H1 (cell line): ENCODE results near the gene PECR. TPM values are rescaled to one million over a fixed set of nuclear protein-coding genes. Genes with fewer than 3 reads are reported as not detected.

ENCODE experiments used
- CTCF ChIA-PET: fragments of 300-600 bp; sonication (Branson Sonifier 250); formaldehyde crosslinking; loops from one replicate; lab custom pipeline; 2021; ENCODE audit not compliant: partially characterized antibody; lab: Charles Lee
- POLR2A ChIA-PET: fragments of 300-600 bp; sonication (Branson Sonifier 250); formaldehyde crosslinking; loops from one replicate; lab custom pipeline; 2021; ENCODE audit warnings: inconsistent platforms; ENCODE audit not compliant: partially characterized antibody; lab: Charles Lee
- DNase-seq, 2 experiments: peaks; one replicate each; pipeline versions ENCODE4 v3.0.0 to v3.0.0-alpha.2; 2010 to 2022; ENCODE audit warnings: low spot score in 2 of 2, low read depth in 1 of 2, mixed read lengths in 1 of 2
- FAIRE-seq: peaks from 2 replicates; lab custom pipeline; 2011; peaks lifted over from hg19 to GRCh38; lab: Jason Lieb, UNC
- H2AFZ ChIP-seq: 2 replicates; pipeline ENCODE4 v1.8.1; 2012; ENCODE audit warnings: low read length, inconsistent platforms
- H2AK5ac ChIP-seq: 2 replicates; pipeline ENCODE4 v1.6.1; 2013; ENCODE audit warnings: low read depth, low read length
- H2BK120ac ChIP-seq: replicated peaks from 2 replicates; pipeline ENCODE3; 2013; ENCODE audit warnings: low read depth, low read length, inconsistent platforms
- H2BK12ac ChIP-seq: 2 replicates; pipeline ENCODE4 v1.6.1; 2013; ENCODE audit warnings: low read depth, low read length
- H2BK15ac ChIP-seq: 2 replicates; pipeline ENCODE4 v1.6.1; 2013; ENCODE audit warnings: low read length
- H2BK20ac ChIP-seq: 2 replicates; pipeline ENCODE4 v1.6.1; 2013; ENCODE audit warnings: low read length
- H2BK5ac ChIP-seq: 2 replicates; pipeline ENCODE4 v1.6.1; 2013; ENCODE audit warnings: low read depth, low read length
- H3K14ac ChIP-seq: 2 replicates; pipeline ENCODE4 v1.6.1; 2013; ENCODE audit warnings: inconsistent platforms; ENCODE audit not compliant: insufficient read length
- H3K18ac ChIP-seq: 2 replicates; pipeline ENCODE4 v1.6.1; 2013; ENCODE audit warnings: low read length; ENCODE audit errors: extremely low read depth
- H3K23ac ChIP-seq: 2 replicates; pipeline ENCODE4 v1.6.1; 2013; ENCODE audit warnings: inconsistent platforms; ENCODE audit not compliant: insufficient read length
- H3K23me2 ChIP-seq: 2 replicates; pipeline ENCODE4 v1.6.1; 2013; ENCODE audit warnings: low read depth, low read length
- H3K27ac ChIP-seq: 2 replicates; pipeline ENCODE4 v1.6.1; 2011; ENCODE audit warnings: low read depth, low read length, inconsistent platforms
- H3K27me3 ChIP-seq, 4 experiments: replicated peaks in 1 of 4; 1 replicate in 1 of 4; 2 replicates in 3 of 4; pipeline versions ENCODE4 v1.6.1 to v1.8.1; 2011 to 2013; ENCODE audit warnings: low read length in 3 of 4, mild to moderate bottlenecking in 3 of 4, inconsistent platforms in 2 of 4, mixed read lengths in 2 of 4, moderate library complexity in 1 of 4; ENCODE audit not compliant: control insufficient read depth in 3 of 4, insufficient read depth in 3 of 4; ENCODE audit errors: extremely low read depth in 1 of 4
- H3K36me3 ChIP-seq, 4 experiments: 2 replicates each; pipeline versions ENCODE4 v1.6.1 to v1.8.1; 2011 to 2013; ENCODE audit warnings: mild to moderate bottlenecking in 4 of 4, low read length in 3 of 4, moderate library complexity in 2 of 4, control low read depth in 1 of 4, inconsistent platforms in 1 of 4; ENCODE audit not compliant: insufficient read depth in 4 of 4, control insufficient read depth in 2 of 4
- H3K4ac ChIP-seq: replicated peaks from 2 replicates; pipeline ENCODE3; 2013; ENCODE audit warnings: low read length, low read depth, mixed read lengths, inconsistent platforms; ENCODE audit not compliant: insufficient read length
- H3K4me1 ChIP-seq, 4 experiments: replicated peaks in 1 of 4; 1 replicate in 1 of 4; 2 replicates in 3 of 4; pipeline versions ENCODE4 v1.6.1 to v1.8.1; 2011 to 2013; ENCODE audit warnings: low read length in 3 of 4, inconsistent platforms in 2 of 4, mixed read lengths in 1 of 4; ENCODE audit not compliant: insufficient read depth in 4 of 4, control insufficient read depth in 3 of 4
- H3K4me2 ChIP-seq, 2 experiments: 2 replicates each; pipeline versions ENCODE4 v1.6.1 to v1.8.1; 2011 to 2013; ENCODE audit warnings: low read depth in 2 of 2, low read length in 2 of 2, control low read depth in 1 of 2, inconsistent platforms in 1 of 2, mild to moderate bottlenecking in 1 of 2; ENCODE audit not compliant: insufficient read depth in 1 of 2
- H3K4me3 ChIP-seq, 4 experiments: fragments of 200-600, 300-600 bp in 1 of 4; sonication (generic), shearing (Covaris generic), sonication (Bioruptor Twin) in 1 of 4; 2 replicates each; pipeline versions ENCODE4 v1.5.1 to v1.8.1; 2011 to 2016; ENCODE audit warnings: low read length in 4 of 4, low read depth in 3 of 4, control low read depth in 2 of 4, inconsistent platforms in 2 of 4, mild to moderate bottlenecking in 2 of 4, mixed read lengths in 1 of 4, moderate library complexity in 1 of 4; ENCODE audit not compliant: insufficient read depth in 2 of 4; ENCODE audit errors: extremely low read depth in 1 of 4
- H3K56ac ChIP-seq: replicated peaks from 2 replicates; pipeline ENCODE3; 2013; ENCODE audit warnings: low read depth, mild to moderate bottlenecking, mixed read lengths, low read length, inconsistent platforms; ENCODE audit not compliant: insufficient read length
- H3K79me1 ChIP-seq: 2 replicates; pipeline ENCODE4 v1.6.1; 2013; ENCODE audit warnings: low read depth, low read length, control low read depth
- H3K79me2 ChIP-seq, 2 experiments: 2 replicates each; pipeline versions ENCODE4 v1.6.1 to v1.8.1; 2012 to 2013; ENCODE audit warnings: low read length in 2 of 2, mild to moderate bottlenecking in 2 of 2, inconsistent platforms in 1 of 2; ENCODE audit not compliant: insufficient read depth in 2 of 2, control insufficient read depth in 1 of 2
- H3K9ac ChIP-seq, 4 experiments: replicated peaks in 1 of 4; 1 replicate in 1 of 4; 2 replicates in 3 of 4; pipeline versions ENCODE4 v1.6.1 to v1.8.1; 2011 to 2013; ENCODE audit warnings: low read depth in 3 of 4, low read length in 3 of 4, control low read depth in 2 of 4, mild to moderate bottlenecking in 2 of 4, moderate library complexity in 2 of 4, inconsistent platforms in 1 of 4; ENCODE audit errors: extremely low read depth in 1 of 4
- H3K9me3 ChIP-seq, 2 experiments: 2 replicates each; pipeline versions ENCODE4 v1.6.1 to v1.8.1; 2012 to 2013; ENCODE audit warnings: mild to moderate bottlenecking in 2 of 2, moderate library complexity in 2 of 2, control low read depth in 1 of 2, inconsistent platforms in 1 of 2, low read depth in 1 of 2, low read length in 1 of 2, mixed read lengths in 1 of 2; ENCODE audit not compliant: insufficient read depth in 2 of 2
- H4K20me1 ChIP-seq, 2 experiments: replicated peaks in 1 of 2; 2 replicates each; pipeline versions ENCODE3 to v1.8.1; 2011 to 2013; ENCODE audit warnings: inconsistent platforms in 2 of 2, low read length in 2 of 2, mild to moderate bottlenecking in 1 of 2; ENCODE audit not compliant: insufficient read depth in 2 of 2, control insufficient read depth in 1 of 2
- H4K5ac ChIP-seq: 2 replicates; pipeline ENCODE4 v1.6.1; 2013; ENCODE audit warnings: low read length, low read depth, mixed read lengths, inconsistent platforms; ENCODE audit not compliant: insufficient read length
- H4K8ac ChIP-seq: 2 replicates; pipeline ENCODE4 v1.8.0; 2013; ENCODE audit warnings: mild to moderate bottlenecking, moderate library complexity, low read length, inconsistent platforms; ENCODE audit not compliant: insufficient read depth; ENCODE audit errors: extremely low read depth
- H4K91ac ChIP-seq: replicated peaks from 2 replicates; pipeline ENCODE3; 2013; ENCODE audit warnings: low read length, mixed read lengths, inconsistent platforms; ENCODE audit not compliant: insufficient read length
- CBX5 ChIP-seq: fragments of 300-800, 300-1000 bp; sonication (generic); IDR thresholded peaks from 2 replicates; pipeline ENCODE4 v1.7.1; 2016; ENCODE audit warnings: antibody characterized with exemption, low read length, low read depth
- CTBP2 ChIP-seq: IDR thresholded peaks from 2 replicates; pipeline ENCODE4 v1.7.0; 2011; ENCODE audit warnings: borderline replicate concordance, mild to moderate bottlenecking, moderate library complexity, mixed read lengths, low read length; ENCODE audit not compliant: insufficient read depth, insufficient read length
- JUND ChIP-seq: IDR thresholded peaks from 2 replicates; pipeline ENCODE4 v1.6.1; 2011; ENCODE audit warnings: mild to moderate bottlenecking, improper control_type of control experiment, low read length
- MAFK ChIP-seq: IDR thresholded peaks from 2 replicates; pipeline ENCODE4 v1.6.1; 2012; ENCODE audit warnings: low read depth, mild to moderate bottlenecking, improper control_type of control experiment, low read length
- POU5F1 ChIP-seq: IDR thresholded peaks from 2 replicates; pipeline ENCODE4 v1.6.1; 2011; ENCODE audit warnings: low read depth, mild to moderate bottlenecking, low read length, moderate library complexity
- SAP30 ChIP-seq: fragments of 300-600 bp; sonication (generic); IDR thresholded peaks from 2 replicates; pipeline ENCODE4 v1.7.1; 2012; ENCODE audit warnings: low read length, moderate library complexity, mild to moderate bottlenecking, inconsistent platforms; ENCODE audit not compliant: insufficient read depth, insufficient replicate concordance
- SIN3A ChIP-seq, 2 experiments: IDR thresholded peaks in 1 of 2; conservative IDR thresholded peaks in 1 of 2; 2 replicates each; pipeline ENCODE4 v1.6.1; 2011 to 2012; ENCODE audit warnings: low read length in 2 of 2, improper control_type of control experiment in 1 of 2, low read depth in 1 of 2, mild to moderate bottlenecking in 1 of 2
- SUZ12 ChIP-seq: fragments of 200-600 bp; sonication (generic); IDR thresholded peaks from 2 replicates; pipeline ENCODE4 v1.6.1; 2012; ENCODE audit warnings: mild to moderate bottlenecking, inconsistent platforms, low read length, moderate library complexity, mixed read lengths
- TBP ChIP-seq: IDR thresholded peaks from 2 replicates; pipeline ENCODE4 v1.6.1; 2011; ENCODE audit warnings: low read depth, low read length, improper control_type of control experiment
- TEAD4 ChIP-seq: IDR thresholded peaks from 2 replicates; pipeline ENCODE4 v1.6.1; 2012; ENCODE audit warnings: low read depth, low read length, inconsistent platforms, mixed read lengths
- ZNF274 ChIP-seq: IDR thresholded peaks from 2 replicates; pipeline ENCODE4 v1.7.0; 2012; ENCODE audit warnings: low read length, borderline replicate concordance; ENCODE audit errors: extremely low read depth
- WGBS, 2 experiments: shearing (Covaris generic) in 1 of 2; methylation state at CpG; one replicate each; pipeline versions ENCODE4 v1.1.6 to v1.1.7; 2013 to 2015; ENCODE audit warnings: low lambda C conversion rate in 2 of 2, mixed read lengths in 2 of 2, inconsistent platforms in 1 of 2, low coverage in 1 of 2, missing lambda C conversion rate in 1 of 2; ENCODE audit not compliant: insufficient replicate concordance in 2 of 2, insufficient coverage in 1 of 2, insufficient read length in 1 of 2; ENCODE audit errors: extremely low coverage in 1 of 2, missing lambda C conversion rate in 1 of 2; 5-methylcytosine and 5-hydroxymethylcytosine counted together
- polyA plus RNA-seq, 7 experiments: library from polyadenylated mRNA; depleted of rRNA in 3 of 7; stranded (reverse) in 5 of 7; unstranded in 2 of 7; fragments of >200 nt in 5 of 7; fragments of 200-250 nt in 2 of 7; gene quantifications; 1 replicate in 5 of 7; 2 replicates in 1 of 7; 4 replicates in 1 of 7; pipeline versions ENCODE4 v1.2.1 to v1.2.3, GENCODE V29; 2011 to 2013; ENCODE audit warnings: missing spikeins in 2 of 7, mixed read lengths in 2 of 7
- total RNA-seq: library from RNA; stranded (reverse); fragmentation: NEBNext Ultra II Directional; extraction: Animal tissue kit (Norgen Biotek cat#: 25700); gene quantifications from 2 replicates; pipeline ENCODE4 v1.2.1, GENCODE V29; 2021

Gene PECR
- total and polyA plus RNA-seq, 2 of the 8 experiments (the other 6 are each of a cell fraction or from before 2014, with no cell fraction given), result 15.9 to 19.2 TPM

- Histone ChIP-seq H3K79me1 (peaks cover 3% of the 10 kb centered on the region; the same call in 1 of the 2 replicates), H3K4me3 (no peak overlapping the region), H3K4me2 (no peak overlapping the region), H2AFZ (no peak overlapping the region), H3K36me3 (peaks cover 0 to 17% (median 0%) of the 10 kb centered on the region in 4 experiments; a peak in 2 of 8 replicates), H2BK5ac (no peak overlapping the region), H3K23me2 (no peaks in the 10 kb centered on the region), H3K79me2 (peaks cover 0 to 55% of the 10 kb centered on the region in 2 experiments; a peak in 2 of 4 replicates), H3K4me1 (peaks cover 2 to 21% (median 11%) of the 10 kb centered on the region in 4 experiments), H3K14ac (no peak overlapping the region), H3K9ac (no peak overlapping the region), H3K4ac (no peak overlapping the region), H3K23ac (no peak overlapping the region), H3K9me3 (peaks cover 0 to 2% of the 10 kb centered on the region in 2 experiments; a peak in 1 of 4 replicates), H2BK12ac (no peak overlapping the region), H4K8ac (no peak overlapping the region), H3K27ac (no peak overlapping the region), H2BK20ac (no peak overlapping the region), H3K27me3 (no peaks in the 10 kb centered on the region), H2AK5ac (no peak overlapping the region), H4K20me1 (peaks cover 0 to 5% of the 10 kb centered on the region in 2 experiments), H2BK120ac (no peak overlapping the region), H4K5ac (no peak overlapping the region), H2BK15ac (no peak overlapping the region), H4K91ac (no peak overlapping the region), H3K56ac (no peak overlapping the region), H3K18ac (no peak overlapping the region)
- TF ChIP-seq SAP30 (no peak), SIN3A (conservative IDR thresholded peaks at IDR 0.05 in 1 of 2, IDR thresholded peaks at IDR 0.05 in 1 of 2; ENCODE audit: low read depth in 1 of 2, low read length in 2 of 2) (no peak), SUZ12 (no peak), MAFK (no peak), ZNF274 (no peak), POU5F1 (no peak), TEAD4 (no peak), CBX5 (no peak), TBP (no peak), JUND (no peak), CTBP2 (no peak)
- FAIRE-seq (no peak), DNase-seq (no peak)
- CTCF ChIA-PET, result interaction anchor here (1.3 to 2.9 kb wide), 3 partner anchors 8 to 48 kb away, joined by 3 to 7 read pairs (median 5); no protein-coding TSS in a partner anchor
- 89% methylated on average over 2 of the region's 2 CpGs; no CpG with 5 or more reads in 1 of the 2 experiments for WGBS, 2 experiments
- POLR2A ChIA-PET, result no interaction called here
Observed at GRCh38 chr2:215998636-215999035, 83.0 kb downstream of the PECR start.
